NOMO-1 treated with DMSO at 0.1 percent for 48 hours (cell line): ENCODE measurements around the gene SPEN.
"Not testable (repeated sequence)": the region's sequence is repeated elsewhere in the genome, so short reads cannot be mapped to it uniquely, and the experiment has no call there.

Source experiments
- DNase-seq: peaks from one replicate; lab custom pipeline; 2025; ENCODE audit not compliant: unreplicated experiment; lab: John Stamatoyannopoulos, UW

SPEN gene, protein sequence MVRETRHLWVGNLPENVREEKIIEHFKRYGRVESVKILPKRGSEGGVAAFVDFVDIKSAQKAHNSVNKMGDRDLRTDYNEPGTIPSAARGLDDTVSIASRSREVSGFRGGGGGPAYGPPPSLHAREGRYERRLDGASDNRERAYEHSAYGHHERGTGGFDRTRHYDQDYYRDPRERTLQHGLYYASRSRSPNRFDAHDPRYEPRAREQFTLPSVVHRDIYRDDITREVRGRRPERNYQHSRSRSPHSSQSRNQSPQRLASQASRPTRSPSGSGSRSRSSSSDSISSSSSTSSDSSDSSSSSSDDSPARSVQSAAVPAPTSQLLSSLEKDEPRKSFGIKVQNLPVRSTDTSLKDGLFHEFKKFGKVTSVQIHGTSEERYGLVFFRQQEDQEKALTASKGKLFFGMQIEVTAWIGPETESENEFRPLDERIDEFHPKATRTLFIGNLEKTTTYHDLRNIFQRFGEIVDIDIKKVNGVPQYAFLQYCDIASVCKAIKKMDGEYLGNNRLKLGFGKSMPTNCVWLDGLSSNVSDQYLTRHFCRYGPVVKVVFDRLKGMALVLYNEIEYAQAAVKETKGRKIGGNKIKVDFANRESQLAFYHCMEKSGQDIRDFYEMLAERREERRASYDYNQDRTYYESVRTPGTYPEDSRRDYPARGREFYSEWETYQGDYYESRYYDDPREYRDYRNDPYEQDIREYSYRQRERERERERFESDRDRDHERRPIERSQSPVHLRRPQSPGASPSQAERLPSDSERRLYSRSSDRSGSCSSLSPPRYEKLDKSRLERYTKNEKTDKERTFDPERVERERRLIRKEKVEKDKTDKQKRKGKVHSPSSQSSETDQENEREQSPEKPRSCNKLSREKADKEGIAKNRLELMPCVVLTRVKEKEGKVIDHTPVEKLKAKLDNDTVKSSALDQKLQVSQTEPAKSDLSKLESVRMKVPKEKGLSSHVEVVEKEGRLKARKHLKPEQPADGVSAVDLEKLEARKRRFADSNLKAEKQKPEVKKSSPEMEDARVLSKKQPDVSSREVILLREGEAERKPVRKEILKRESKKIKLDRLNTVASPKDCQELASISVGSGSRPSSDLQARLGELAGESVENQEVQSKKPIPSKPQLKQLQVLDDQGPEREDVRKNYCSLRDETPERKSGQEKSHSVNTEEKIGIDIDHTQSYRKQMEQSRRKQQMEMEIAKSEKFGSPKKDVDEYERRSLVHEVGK (N-terminal part only)

DNA sequence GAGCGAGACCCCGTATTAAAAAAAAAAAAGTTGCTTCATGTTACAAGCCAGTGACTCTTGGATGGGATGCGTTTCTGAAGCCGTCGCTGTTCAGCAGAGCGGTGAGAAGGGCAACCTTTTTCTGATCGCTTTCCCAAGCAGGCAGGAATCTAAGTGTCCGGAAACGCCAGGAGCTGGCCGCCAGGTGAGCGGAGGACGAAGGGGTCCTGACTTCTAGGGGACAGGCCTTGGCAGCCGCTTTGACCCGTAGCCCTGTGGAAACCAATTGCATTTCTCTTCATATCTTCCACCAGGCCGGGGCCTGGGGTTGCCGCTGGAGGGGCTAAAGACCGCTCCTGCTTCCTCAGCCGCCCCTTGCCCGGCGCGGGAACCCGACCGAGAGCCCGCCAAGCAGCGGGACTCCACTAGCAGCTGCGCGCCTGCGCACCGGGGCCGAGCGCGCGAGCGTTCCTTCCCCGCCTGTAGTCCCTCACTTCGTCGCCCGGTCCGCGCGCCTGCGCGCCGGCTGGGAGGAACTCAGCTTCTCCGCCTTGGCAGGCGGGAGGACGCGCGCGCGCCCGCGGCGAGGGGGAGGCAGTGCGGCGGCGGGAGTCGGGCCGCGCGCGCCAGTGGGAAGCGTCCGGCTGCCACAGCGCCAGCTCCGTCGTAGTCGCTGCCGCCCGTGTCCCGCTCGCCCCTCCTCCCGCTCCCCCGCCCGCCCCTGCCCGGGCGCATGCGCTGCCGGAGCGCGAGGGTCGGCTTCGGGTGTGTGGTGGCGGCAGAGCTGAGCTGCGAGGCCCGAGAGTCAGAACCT is at the start of gene SPEN:
Gene SPEN, plus strand, starts transcription at position 608 of the 793 bp plus-strand sequence. CDS start 361 bp downstream, outside the sequence.
- peak; percentile 93 for DNase-seq

DNA sequence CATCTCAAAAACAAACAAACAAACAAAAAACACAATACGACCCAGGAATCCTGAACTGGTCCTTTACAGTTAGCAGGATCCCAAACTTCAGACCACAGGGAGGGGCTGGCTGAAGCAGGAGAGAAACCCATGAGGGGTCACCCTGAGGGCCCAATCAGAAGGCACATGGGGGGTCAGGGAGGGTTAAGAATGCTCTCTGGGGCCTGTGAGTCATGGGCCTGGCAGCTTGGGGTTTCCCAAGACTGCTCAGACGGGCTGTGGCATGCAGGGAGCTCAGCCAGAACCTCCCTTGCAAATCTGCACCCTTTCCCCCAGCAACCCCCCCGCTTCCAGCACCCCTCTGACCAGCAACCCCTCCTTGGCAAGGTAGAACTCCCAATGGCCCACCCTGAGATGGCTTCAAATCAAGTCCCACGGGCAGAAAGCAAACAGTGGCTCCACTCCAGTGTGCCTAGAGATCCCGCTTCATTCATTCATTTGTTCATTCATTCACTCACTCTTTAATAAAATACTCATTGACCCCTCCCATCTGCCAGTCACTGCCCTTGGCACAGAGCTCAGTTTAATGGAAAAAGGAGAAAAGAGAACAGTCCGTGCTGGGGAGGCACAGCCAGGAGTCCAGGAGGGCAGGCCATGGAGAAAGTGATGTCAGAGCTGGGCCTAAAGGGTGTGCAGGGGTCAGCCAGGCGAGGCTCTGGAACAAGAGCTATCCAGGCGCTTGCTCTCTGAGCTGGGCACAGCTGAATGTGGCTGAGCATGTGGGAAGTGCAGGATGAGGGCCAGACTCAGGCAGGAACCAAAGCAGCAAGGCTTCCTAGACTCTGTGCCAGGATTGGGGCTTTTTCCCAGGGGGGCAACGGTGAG is 48.3 kb upstream of the SPEN start:
- no peak for DNase-seq

DNA sequence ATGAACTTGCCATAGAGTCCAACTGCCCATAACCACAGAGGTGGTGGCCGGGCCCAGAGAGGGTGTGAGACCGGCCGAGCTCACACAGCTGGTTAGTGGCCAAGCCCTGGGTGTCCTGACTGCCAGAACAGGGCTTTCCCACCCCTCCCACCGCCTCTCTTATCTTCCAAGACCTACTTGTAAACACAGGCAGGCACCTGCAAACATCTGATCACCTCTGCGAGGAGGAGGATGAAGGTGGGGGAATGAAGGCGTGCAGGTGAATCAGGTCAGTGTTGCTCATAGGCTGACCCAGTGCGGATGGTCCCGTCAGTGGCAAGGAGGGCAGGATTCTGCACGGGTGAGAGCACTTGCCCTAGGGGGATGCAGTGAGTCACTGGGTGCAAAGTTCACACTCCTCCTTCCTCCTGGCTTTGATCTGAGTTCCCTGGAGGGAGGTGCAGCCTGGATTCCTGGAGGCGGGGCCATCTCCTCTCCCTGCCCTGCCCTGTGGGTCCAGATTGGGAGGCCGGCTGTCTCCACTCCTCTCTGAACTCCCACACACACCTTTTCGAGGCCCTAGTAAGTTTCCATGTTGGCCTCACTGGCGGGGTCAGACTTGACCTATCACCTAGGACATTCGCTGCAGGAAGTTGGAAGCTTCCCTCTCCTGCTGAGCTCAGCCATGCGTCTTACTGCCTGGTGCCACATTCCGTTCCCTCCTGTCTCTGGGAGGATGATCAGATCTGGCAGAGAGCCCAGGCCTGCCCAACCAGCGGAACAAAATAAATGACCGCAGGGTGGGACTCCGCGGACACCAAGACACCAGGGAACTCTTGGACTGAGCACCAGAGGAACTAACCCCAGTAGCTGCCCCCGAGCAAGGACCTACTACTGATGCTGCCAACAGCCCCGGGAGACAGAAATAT is 47.3 kb upstream of the SPEN start:
- no peak for DNase-seq

DNA sequence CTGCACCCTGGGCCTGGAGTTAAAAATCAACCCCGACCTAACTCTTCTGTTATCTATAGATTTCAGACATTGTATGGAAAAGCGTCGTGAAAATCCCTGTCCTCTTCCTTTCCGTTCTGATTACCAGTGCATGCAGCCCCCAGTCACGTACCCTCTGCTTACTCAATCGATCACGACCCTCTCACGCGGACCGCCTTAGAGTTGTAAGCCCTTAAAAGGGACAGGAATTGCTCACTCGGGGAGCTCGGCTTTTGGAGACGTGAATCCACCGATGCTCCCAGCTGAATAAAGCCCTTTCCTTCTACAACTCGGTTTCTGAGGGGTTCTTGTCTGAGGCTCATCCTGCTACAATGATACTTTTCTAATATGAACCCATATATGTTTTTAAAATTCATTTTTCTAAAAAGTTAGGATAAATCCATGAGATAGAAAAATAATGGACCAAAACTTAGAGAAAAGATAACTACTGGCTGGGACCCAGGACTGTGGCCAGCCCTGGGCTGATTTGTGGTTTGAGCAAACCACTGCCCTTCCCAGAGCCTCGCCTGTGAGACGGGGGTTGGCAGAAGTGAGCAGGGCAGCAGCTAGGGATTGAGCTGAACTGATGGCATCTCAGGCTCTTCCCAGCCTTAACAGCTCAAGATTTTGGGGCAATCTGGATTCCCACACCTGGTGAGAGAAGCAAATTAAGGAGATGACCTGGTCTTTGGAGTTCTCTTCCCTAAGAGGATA is 45.1 kb upstream of the SPEN start:
- no peak for DNase-seq

DNA sequence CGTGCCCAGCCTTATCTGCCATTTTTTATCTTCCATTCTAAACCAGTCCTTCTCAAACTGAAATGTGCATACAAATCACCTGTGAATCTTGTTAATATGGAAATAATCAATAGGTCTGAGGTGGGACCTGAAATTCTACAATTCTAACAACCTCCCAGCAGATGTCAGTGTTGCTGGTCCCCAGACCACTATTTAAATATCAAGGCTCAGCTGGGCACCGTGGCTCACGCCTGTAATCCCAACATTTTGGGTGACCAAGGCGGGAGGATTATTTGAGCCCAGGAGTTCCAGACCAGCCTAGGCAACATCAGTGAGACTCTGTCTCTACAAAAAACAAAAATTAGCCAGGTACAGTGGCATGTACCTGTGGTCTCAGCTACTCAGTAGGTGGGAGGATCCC is 44.1 kb upstream of the SPEN start:
- peak; percentile 40 for DNase-seq

DNA sequence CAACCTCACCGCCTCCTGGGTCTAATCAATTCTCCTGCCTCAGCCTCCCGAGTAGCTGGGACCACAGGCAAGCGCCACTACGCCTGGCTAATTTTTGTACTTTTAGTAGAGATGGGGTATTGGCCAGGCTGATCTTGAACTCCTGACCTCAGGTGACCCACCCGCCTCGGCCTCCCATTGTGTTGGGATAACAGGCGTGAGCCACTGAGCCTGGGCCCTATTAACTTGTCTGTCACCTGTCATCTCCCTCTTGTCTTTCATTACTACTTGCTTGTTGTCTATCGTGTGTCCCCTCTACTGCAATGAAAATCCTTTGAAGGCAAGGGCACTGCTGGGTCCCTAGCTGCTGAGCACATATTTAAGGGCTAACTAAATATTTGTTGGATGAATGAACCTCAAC is 43.4 kb upstream of the SPEN start:
- no peak for DNase-seq

DNA sequence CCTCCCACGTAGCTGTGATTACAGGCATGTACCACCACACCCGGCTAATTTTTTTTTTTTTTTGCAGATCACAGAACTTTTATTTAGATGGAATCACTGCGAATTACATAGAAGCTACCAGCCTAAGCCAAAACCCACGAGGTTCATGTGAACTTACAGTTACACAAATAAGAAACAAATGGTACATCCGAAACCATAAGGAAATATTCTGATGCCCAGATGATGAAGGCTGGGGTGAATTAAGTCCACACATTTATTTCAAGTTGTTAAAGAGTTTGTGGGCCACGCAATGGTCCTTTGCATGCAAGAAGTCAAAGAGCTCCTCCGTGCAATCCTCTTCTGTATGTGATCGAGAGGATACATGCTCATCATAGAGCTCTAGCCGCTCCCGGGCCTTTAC is 40.4 kb upstream of the SPEN start:
- DNase-seq = no peak

DNA sequence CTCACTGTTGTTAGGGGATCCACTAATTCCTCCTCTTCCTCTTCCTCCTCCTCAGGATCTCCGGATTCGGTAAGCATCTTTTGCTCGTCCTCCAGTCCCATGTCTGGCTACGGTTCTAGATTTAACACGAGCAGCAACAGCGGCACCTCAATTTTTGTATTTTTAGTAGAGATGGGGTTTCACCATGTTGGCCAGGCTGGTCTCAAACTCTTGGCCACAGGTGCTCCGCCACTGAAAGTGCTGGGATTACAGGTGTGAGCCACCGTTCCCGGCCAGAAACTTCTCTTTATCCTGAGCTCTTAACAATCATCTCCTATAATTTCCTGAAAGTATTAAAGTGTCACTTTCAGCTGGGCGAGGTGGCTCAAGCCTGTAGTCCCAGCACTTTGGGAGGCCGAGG is 40.0 kb upstream of the SPEN start, which contains the start of gene UQCRHL:
Gene UQCRHL, minus strand, starts transcription at position 101 of the 400 bp plus-strand sequence. Its CDS starts 0 bp downstream, at position 101.
- not testable (repeated sequence) for DNase-seq

DNA sequence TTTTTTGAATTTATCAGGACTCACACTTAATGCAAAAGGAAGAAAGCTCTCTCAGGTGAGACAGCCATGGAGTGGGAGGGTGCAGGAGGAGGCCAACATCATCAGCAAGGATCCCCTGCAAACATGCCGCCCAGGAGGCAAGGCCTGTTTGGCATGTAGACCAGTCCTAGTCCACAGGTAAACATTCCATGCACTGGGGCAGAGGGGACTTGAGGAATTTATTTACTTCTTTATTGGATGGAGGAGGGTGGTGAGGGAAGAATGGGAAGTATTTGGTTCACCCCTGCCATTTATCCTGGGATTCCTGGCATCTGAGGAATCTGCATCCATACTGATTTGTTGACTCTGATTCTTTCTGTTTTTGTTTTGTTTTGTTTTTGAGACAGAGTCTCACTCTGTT is 38.6 kb upstream of the SPEN start:
- DNase-seq = no peak

DNA sequence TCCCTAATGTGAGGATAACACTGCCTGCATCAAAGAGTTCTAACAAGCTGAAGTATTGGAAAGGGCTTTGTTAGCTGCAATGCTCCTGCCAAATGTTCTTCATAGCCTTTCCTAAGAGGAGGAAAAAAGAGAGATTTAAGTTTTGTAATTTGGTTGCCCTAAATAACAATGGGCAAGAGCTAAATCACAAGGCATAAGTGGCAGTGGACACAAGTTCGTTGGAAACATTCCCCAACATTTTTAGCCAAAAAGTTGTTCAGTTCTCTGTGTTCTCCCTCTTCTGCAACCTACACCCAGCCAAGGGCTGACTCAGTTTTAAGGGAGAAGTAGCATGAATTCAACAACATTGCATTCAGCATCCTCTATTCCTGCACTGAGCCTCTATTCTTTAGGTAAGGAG is 37.4 kb upstream of the SPEN start:
- DNase-seq = no peak

DNA sequence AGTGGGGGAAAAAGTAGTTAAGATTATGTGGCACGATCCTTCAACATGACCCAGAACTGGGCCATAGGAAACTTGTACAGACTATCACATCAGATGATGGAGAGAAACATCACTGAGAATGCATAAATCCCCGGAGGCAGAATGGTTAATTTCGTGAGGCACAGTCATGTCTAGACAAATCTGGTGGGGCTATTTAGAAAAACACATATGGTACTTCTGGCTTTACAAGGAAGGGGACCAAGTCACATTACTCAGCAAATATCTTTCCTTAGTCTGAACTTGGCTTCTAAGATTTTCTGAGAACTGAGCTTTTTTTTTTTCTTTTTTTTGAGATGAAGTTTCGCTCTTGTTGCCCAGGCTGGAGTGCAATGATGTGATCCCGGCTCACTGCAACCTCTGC is 30.8 kb upstream of the SPEN start:
- DNase-seq = no peak

DNA sequence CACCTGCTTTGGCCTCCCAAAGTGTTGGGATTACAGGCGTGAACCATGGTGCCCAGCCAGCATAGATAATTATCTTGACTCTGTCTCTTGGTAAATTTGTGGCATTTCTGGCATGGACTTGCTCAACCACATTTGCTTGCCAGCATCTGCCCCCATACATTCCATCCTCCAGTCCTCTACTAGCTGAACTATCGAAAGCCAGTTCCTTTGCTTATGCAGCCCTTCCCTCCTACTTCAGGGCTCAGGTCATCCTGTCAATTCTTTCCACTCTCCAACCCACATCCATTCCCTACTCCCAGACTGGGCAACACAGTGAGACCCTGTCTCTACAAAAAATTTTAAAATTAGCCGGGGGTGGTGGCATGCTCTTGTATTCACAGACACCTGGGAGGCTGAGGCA is 27.0 kb upstream of the SPEN start:
- DNase-seq = no peak

DNA sequence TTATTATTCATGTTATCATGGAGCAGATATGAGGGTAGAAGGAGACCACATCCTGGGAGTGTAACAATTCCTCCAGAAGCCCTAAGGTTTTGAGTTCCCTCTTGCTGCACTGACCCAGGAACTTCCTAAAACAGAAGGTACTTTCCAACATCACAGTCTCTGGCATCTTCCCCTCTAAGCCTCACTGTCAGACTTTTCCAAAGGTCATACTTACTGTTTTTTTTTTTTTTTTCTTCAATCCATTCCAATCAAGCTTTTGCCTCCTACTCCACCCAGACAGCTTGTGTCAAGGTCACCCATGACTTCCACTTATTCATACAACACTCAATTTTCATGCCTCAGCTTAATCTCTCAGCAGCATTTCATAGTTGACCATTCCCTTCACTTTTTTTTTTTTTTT is 21.7 kb upstream of the SPEN start:
- DNase-seq = no peak

DNA sequence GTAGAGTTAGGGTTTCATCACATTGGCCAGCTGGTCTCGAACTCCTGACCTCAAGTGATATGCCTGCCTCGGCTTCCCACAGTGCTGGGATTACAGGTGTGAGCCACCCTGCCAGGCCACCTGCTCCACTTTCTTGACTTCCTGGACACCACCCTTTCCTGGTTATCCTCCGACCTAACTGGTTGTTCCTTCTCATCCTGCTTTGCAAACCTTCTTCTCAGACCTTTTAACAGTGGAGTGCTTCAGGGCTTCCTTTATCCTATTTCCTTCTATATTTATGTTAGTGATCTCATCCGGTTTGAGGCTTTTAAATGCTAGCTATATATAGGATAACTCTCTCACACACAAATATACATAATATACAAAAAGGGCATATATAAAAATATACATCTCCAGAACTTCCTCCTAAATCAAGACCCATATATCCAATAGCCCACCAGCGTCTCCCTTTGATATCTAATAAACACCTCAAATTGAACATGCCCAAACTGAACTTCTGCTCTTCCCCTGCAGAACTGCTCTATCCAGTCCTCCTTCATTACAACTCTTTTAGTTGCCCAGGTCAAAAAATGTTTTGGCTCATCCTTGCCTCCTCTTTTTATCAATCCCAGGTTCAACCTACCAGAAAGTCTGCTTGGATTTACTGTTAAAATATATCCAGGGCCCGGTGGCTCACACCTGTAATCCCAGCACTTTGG is 20.5 kb upstream of the SPEN start:
- no peak for DNase-seq

DNA sequence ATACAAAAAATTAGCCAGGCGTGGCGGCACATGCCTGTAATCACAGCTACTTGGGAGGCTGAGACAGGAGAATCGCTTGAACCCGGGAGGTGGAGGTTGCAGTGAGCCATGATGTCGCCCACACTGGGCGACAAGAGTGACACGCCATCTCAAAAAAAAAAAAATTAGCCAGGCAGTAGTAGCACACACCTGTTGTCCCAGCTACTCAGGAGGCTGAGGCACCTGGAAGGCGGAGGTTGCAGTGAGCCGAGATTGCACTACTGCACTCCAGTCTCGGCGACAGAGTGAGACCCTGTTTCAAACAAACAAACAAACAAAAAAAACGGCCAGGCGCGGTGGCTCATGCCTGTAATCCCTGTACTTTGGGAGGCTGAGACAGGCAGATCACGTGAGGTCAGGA is 19.9 kb upstream of the SPEN start:
- DNase-seq = not testable (repeated sequence)

DNA sequence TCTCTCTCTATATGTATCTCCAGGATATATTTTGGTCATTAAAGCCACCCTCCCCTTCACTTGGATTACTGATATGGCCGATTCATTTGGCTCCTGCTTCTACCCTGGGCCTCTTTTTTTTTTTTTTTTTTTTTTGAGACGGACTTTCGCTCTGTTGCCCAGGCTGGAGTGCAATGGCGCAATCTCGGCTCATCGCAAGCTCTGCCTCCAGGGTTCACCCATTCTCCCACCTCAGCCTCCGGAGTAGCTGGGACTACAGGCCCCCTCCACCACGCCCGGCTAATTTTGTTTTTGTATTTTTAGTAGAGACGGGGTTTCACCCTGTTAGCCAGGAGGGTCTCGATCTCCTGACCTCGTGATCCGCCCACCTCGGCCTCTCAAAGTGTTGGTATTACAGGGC is 18.6 kb upstream of the SPEN start:
- DNase-seq = not testable (repeated sequence)

DNA sequence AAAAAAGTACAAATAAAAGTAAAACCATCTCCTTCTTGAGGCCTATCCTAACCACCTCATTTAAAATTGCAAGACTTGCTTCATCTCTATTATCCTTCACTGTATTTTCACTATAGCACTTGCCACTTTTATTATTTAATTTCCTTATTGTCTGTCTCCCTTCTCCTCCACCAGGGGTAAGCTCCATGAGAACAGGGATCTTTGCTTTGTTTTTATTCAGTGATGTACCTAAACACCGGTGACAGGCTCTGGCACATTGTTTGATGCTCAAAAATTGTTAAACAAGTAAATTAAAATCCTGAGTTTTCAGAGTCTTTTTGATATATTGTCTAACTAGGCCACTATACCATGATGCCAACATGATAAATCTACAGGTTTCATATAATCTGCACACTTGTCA is 17.2 kb upstream of the SPEN start:
- no peak for DNase-seq
